ENCODE results near the gene CPB2. TPM values are rescaled to one million over a fixed set of nuclear protein-coding genes. Genes with fewer than 3 reads are reported as not detected.

CPB2 gene
- total RNA-seq, 2 donors from 2014 or later: 0.40 TPM; not detected in 1

DNA sequence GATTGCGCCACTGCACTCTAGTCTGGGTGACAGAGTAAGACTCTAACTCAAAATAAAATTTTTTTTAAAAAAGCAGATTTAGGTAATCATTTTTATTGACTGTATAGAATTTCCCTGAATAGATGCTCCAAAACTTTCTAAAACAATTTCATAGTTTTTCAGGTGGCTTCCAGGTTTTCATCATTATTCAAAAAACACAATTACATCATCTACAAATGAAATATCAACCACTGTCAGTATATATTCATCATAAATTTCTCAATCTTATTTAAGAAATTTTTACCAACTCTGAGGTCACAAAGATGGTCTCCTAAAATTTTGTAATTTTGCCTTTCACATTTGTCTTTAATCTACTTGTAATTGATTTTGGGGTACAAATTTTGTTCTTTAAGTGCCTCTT is 100.3 kb downstream of the CPB2 start:
- peaks cover 4% of the 10 kb centered on the region for H3K36me3 ChIP-seq

More for the DNA sequence above, 100.3 kb downstream of the CPB2 start:
- DNase-seq: no peak
- Histone ChIP-seq H3K4me1 (no peaks in the 10 kb centered on the region), H3K27ac (no peak overlapping the region), H3K4me3 (no peak overlapping the region), H3K9me3 (no peaks in the 10 kb centered on the region), H3K27me3 (no peaks in the 10 kb centered on the region), H3K9ac (ENCODE audit: low read depth in 2 of 2, low read length in 2 of 2) (no peak overlapping the region)
- TF ChIP-seq, protein P1, sequence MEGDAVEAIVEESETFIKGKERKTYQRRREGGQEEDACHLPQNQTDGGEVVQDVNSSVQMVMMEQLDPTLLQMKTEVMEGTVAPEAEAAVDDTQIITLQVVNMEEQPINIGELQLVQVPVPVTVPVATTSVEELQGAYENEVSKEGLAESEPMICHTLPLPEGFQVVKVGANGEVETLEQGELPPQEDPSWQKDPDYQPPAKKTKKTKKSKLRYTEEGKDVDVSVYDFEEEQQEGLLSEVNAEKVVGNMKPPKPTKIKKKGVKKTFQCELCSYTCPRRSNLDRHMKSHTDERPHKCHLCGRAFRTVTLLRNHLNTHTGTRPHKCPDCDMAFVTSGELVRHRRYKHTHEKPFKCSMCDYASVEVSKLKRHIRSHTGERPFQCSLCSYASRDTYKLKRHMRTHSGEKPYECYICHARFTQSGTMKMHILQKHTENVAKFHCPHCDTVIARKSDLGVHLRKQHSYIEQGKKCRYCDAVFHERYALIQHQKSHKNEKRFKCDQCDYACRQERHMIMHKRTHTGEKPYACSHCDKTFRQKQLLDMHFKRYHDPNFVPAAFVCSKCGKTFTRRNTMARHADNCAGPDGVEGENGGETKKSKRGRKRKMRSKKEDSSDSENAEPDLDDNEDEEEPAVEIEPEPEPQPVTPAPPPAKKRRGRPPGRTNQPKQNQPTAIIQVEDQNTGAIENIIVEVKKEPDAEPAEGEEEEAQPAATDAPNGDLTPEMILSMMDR (IDR thresholded peaks at IDR 0.05): no peak
- intact Hi-C loops (cut with DNase I): no loop called here

Other genes with a start within 250 kb of the CPB2 start
- gene ZC3H13, start 52.3 kb downstream of the CPB2 start, total RNA-seq: 10 to 100 TPM; 23.2 to 37.5 TPM
- gene LCP1, start 77.1 kb upstream of the CPB2 start, total RNA-seq: 10 to 100 TPM; 12.8 to 27.6 TPM
- gene LRRC63, start 106.9 kb upstream of the CPB2 start, total RNA-seq: not detected